Coronary artery (tissue), 2 donors: ENCODE data around the gene OGFOD1.

Experiments
- DNase-seq: peaks from one replicate; pipeline ENCODE4 v3.0.0-alpha.2; 2017; ENCODE audit warnings: low spot score
- H3K27ac ChIP-seq, 2 donors: fragments of 200-600 bp; sonication (generic); one replicate each; pipeline ENCODE4 v1.5.1; 2016 to 2019
- H3K4me3 ChIP-seq: fragments of 200-600 bp; sonication (generic); 2 replicates; pipeline ENCODE4 v1.5.1; 2016; ENCODE audit warnings: mild to moderate bottlenecking, moderate library complexity
- TF ChIP-seq, protein P1 (sequence below): fragments of 200-600 bp; sonication (generic); IDR thresholded peaks from one replicate; pipeline ENCODE4 v1.5.1; 2019; ENCODE audit warnings: antibody characterized with exemption

OGFOD1 gene

GRCh38 chr16:56413381-56413780 is 38.0 kb upstream of the OGFOD1 start:
- TF ChIP-seq, protein P1, sequence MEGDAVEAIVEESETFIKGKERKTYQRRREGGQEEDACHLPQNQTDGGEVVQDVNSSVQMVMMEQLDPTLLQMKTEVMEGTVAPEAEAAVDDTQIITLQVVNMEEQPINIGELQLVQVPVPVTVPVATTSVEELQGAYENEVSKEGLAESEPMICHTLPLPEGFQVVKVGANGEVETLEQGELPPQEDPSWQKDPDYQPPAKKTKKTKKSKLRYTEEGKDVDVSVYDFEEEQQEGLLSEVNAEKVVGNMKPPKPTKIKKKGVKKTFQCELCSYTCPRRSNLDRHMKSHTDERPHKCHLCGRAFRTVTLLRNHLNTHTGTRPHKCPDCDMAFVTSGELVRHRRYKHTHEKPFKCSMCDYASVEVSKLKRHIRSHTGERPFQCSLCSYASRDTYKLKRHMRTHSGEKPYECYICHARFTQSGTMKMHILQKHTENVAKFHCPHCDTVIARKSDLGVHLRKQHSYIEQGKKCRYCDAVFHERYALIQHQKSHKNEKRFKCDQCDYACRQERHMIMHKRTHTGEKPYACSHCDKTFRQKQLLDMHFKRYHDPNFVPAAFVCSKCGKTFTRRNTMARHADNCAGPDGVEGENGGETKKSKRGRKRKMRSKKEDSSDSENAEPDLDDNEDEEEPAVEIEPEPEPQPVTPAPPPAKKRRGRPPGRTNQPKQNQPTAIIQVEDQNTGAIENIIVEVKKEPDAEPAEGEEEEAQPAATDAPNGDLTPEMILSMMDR: no peak
- Histone ChIP-seq H3K4me3 (no peak overlapping the region), H3K27ac (no peak overlapping the region)
- no peak for DNase-seq

GRCh38 chr16:56414366-56414765 is 37.0 kb upstream of the OGFOD1 start:
- Histone ChIP-seq H3K27ac (no peak overlapping the region), H3K4me3 (no peak overlapping the region)
- DNase-seq: no peak
- TF ChIP-seq, protein P1: no peak

DNA sequence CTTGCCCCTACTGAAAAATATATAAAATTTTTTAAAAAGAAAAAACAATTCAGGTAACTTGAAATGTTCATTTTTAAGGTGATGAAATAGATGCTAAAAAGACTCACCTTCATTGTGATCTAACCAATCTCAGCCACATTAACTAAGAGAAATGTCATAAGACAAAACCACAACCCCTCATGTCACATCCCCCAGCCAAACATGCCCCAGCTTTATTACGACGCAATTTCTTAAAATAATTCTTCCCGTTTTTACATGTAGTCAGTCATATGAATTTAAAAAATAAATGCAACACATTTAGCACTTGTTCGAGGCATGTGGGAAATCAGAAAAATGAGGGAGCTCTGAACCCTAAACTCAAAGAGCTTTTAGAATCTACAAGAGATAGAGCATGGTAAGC is 35.5 kb upstream of the OGFOD1 start:
- no peak for DNase-seq
- H3K4me3 ChIP-seq: no peak overlapping the region
- TF ChIP-seq, protein P1: no peak
- H3K27ac ChIP-seq: no peak overlapping the region

GRCh38 chr16:56417138-56417537 is 34.2 kb upstream of the OGFOD1 start:
- Histone ChIP-seq H3K4me3 (no peak overlapping the region), H3K27ac (no peak overlapping the region)
- TF ChIP-seq, protein P1: no peak
- DNase-seq: no peak

DNA sequence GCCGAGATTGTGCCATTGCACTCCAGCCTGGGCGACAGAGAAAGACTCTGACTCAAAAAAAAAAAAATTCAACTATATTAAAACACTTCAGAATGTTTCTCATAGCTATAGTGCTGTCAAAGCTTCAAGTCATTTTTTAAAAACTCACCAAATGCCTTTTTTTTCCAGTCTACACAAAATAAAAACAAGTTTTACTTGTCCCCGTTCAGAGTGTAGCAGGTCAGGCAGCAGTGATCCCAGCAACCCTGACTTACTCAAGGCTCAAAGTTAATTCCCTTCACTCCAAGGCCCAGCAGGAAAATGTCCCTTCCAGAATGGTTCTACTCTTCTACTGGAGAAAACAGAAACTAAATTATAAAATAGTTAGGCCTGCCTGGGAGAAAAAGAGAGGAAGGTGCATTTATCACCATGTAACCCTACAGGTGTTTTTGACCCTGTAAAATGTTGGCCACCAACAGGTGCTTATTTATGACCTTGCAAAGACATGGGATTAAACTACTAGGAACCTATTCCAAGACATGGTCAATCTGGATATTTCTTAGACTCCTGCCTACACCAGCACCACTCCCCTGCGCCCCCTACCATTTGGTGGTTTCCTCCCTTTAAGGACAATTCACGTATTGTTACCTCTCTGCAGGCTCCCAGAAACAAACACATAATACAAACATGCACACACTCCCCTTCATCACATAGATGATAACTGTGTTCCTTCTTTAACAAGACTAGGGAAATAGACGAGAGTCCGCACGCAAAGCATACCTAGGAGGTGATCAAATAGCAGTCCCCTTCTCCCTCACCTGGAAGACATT is 31.4 kb upstream of the OGFOD1 start:
- TF ChIP-seq, protein P1: no peak

GRCh38 chr16:56420613-56421012 is 30.7 kb upstream of the OGFOD1 start:
- TF ChIP-seq, protein P1: no peak
- Histone ChIP-seq H3K27ac (no peak overlapping the region), H3K4me3 (no peak overlapping the region)
- no peak for DNase-seq

More for the DNA sequence above, 31.4 kb upstream of the OGFOD1 start:
- no peak overlapping the region for H3K4me3 ChIP-seq
- no peak overlapping the region for H3K27ac ChIP-seq
- no peak for DNase-seq

DNA sequence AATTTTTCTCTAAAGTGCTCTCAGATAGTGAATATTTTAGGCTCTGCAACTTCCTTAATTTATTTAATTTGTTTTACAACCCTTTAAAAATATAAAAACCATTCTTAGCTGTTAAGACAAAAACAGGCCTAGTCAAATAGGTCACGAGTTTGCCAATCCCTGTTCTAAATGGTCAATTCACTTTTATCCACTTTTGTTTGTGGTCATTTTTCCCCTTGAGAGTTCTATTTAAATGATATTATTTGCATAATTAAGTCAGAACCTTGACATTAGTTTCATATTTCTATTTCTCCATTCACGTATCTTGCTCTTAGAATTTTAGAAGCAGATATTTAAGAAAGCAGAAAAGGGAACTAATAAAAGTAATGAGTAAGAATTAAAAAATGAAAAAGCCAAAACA is 30.0 kb upstream of the OGFOD1 start:
- no peak for DNase-seq
- Histone ChIP-seq H3K27ac (no peak overlapping the region), H3K4me3 (no peak overlapping the region)
- TF ChIP-seq, protein P1: no peak
